WTC11 (cell line): Measurements from ENCODE around the gene MSH2. TPM values are rescaled to one million over a fixed set of nuclear protein-coding genes. Genes with fewer than 3 reads are reported as not detected.

ENCODE experiments used
- ATAC-seq: fragments of 200-7000 bp; cut with Tn5 transposase; 2 replicates; pipeline ENCODE4 v1.10.0; 2021; ENCODE audit warnings: mild to moderate bottlenecking, moderate library complexity
- CTCF ChIA-PET: fragments of 300-600 bp; sonication (Branson Sonifier 250); formaldehyde crosslinking; loops from one replicate; lab custom pipeline; 2021; ENCODE audit warnings: antibody characterized with exemption; lab: Charles Lee
- POLR2A ChIA-PET: fragments of 350-600 bp; sonication (Branson Sonifier 250); formaldehyde crosslinking; loops from one replicate; lab custom pipeline; 2021; ENCODE audit warnings: antibody characterized with exemption; lab: Charles Lee
- DNase-seq: peaks from one replicate; pipeline ENCODE4 v3.0.0; 2021; ENCODE audit warnings: low spot score
- H3K27ac Mint-ChIP-seq: 2 replicates; pipeline ENCODE4 v1.8.0; 2021; ENCODE audit warnings: mixed read lengths
- H3K27me3 Mint-ChIP-seq: 2 replicates; pipeline ENCODE4 v1.8.0; 2021; ENCODE audit warnings: low read depth, mild to moderate bottlenecking, moderate library complexity, mixed read lengths
- H3K36me3 Mint-ChIP-seq: 2 replicates; pipeline ENCODE4 v1.8.0; 2021; ENCODE audit warnings: mixed read lengths
- H3K4me1 Mint-ChIP-seq: 2 replicates; pipeline ENCODE4 v1.8.0; 2022; ENCODE audit warnings: mixed read lengths
- H3K4me3 Mint-ChIP-seq: 2 replicates; pipeline ENCODE4 v1.8.0; 2021; ENCODE audit warnings: mild to moderate bottlenecking, moderate library complexity, mixed read lengths
- H3K9me3 Mint-ChIP-seq: 2 replicates; pipeline ENCODE4 v1.8.0; 2021; ENCODE audit warnings: mixed read lengths
- CREB1 ChIP-seq: sonication (generic); formaldehyde crosslinking; IDR thresholded peaks from 2 replicates; pipeline ENCODE4 v1.8.0; 2023; ENCODE audit warnings: mild to moderate bottlenecking, missing genetic modification reagents
- HMGXB4 ChIP-seq: sonication (generic); formaldehyde crosslinking; IDR thresholded peaks from 2 replicates; pipeline ENCODE4 v1.8.1; 2023; ENCODE audit warnings: mild to moderate bottlenecking, moderate library complexity, missing genetic modification reagents
- KAT7 ChIP-seq: sonication (generic); formaldehyde crosslinking; IDR thresholded peaks from 2 replicates; pipeline ENCODE4 v1.8.1; 2023; ENCODE audit warnings: missing genetic modification reagents, mild to moderate bottlenecking, borderline replicate concordance
- PRRX2 ChIP-seq: fragments of 250-450 bp; sonication (Bioruptor Pico); IDR thresholded peaks from 2 replicates; pipeline ENCODE4 v1.8.0; 2021; ENCODE audit warnings: mild to moderate bottlenecking
- SP1 ChIP-seq: sonication (generic); formaldehyde crosslinking; conservative IDR thresholded peaks from 2 replicates; pipeline ENCODE4 v1.8.1; 2022; ENCODE audit warnings: missing genetic modification reagents
- USF2 ChIP-seq: sonication (generic); formaldehyde crosslinking; IDR thresholded peaks from 2 replicates; pipeline ENCODE4 v1.8.1; 2023; ENCODE audit warnings: mild to moderate bottlenecking, missing genetic modification reagents, moderate library complexity
- ZBTB43 ChIP-seq: sonication (generic); formaldehyde crosslinking; IDR thresholded peaks from 2 replicates; pipeline ENCODE4 v1.8.1; 2023; ENCODE audit warnings: mild to moderate bottlenecking, missing genetic modification reagents
- ZNF121 ChIP-seq: sonication (generic); formaldehyde crosslinking; IDR thresholded peaks from 2 replicates; pipeline ENCODE4 v1.8.0; 2023; ENCODE audit warnings: missing genetic modification reagents
- ZNF263 ChIP-seq: sonication (generic); formaldehyde crosslinking; IDR thresholded peaks from 2 replicates; pipeline ENCODE4 v1.8.1; 2022; ENCODE audit warnings: low read depth, mild to moderate bottlenecking, moderate library complexity, missing genetic modification reagents
- ZNF317 ChIP-seq: sonication (generic); formaldehyde crosslinking; IDR thresholded peaks from 2 replicates; pipeline ENCODE4 v1.8.1; 2023; ENCODE audit warnings: low read depth, mild to moderate bottlenecking, moderate library complexity, missing genetic modification reagents, borderline replicate concordance
- ZNF425 ChIP-seq: fragments of 250-450 bp; sonication (Bioruptor Pico); conservative IDR thresholded peaks from 2 replicates; pipeline ENCODE4 v1.9.0; 2021; ENCODE audit warnings: mild to moderate bottlenecking
- total RNA-seq: library from RNA; stranded (reverse); gene quantifications from 3 replicates; pipeline ENCODE4 v1.2.3, GENCODE V29; 2021
- TF ChIP-seq, protein P1 (sequence below): sonication (generic); formaldehyde crosslinking; IDR thresholded peaks from 2 replicates; pipeline ENCODE4 v1.8.1; 2022; ENCODE audit warnings: mild to moderate bottlenecking, moderate library complexity, missing genetic modification reagents
- TF ChIP-seq, protein P2 (sequence below): fragments of 250-450 bp; sonication (Bioruptor Pico); IDR thresholded peaks from 2 replicates; pipeline ENCODE4 v1.9.0; 2021; ENCODE audit warnings: mild to moderate bottlenecking, borderline replicate concordance
- TF ChIP-seq, protein P3 (sequence below): fragments of 250-450 bp; sonication (Bioruptor Pico); IDR thresholded peaks from 2 replicates; pipeline ENCODE4 v1.9.0; 2021; ENCODE audit warnings: mild to moderate bottlenecking
- TF ChIP-seq, protein P4 (sequence below): sonication (generic); formaldehyde crosslinking; IDR thresholded peaks from 2 replicates; pipeline ENCODE4 v1.8.1; 2023; ENCODE audit warnings: mild to moderate bottlenecking, missing genetic modification reagents, borderline replicate concordance

The MSH2 gene
- total RNA-seq, 1 experiment from 2014 or later = 244 TPM

GRCh38 chr2:47404356-47404755 is 1.4 kb downstream of the MSH2 start (continued):
- TF ChIP-seq ZNF317 (no peak), ZNF263 (no peak), CREB1 (CRISPR knock-in tag) (no peak), ZNF121 (CRISPR knock-in tag) (no peak), SP1 (CRISPR knock-in tag) (no peak), PRRX2 (CRISPR knock-in tag) (no peak), HMGXB4 (CRISPR knock-in tag) (no peak), ZNF425 (CRISPR knock-in tag) (no peak)
- TF ChIP-seq, protein P1, sequence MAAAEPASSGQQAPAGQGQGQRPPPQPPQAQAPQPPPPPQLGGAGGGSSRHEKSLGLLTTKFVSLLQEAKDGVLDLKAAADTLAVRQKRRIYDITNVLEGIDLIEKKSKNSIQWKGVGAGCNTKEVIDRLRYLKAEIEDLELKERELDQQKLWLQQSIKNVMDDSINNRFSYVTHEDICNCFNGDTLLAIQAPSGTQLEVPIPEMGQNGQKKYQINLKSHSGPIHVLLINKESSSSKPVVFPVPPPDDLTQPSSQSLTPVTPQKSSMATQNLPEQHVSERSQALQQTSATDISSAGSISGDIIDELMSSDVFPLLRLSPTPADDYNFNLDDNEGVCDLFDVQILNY (CRISPR knock-in tag) = no peak
- TF ChIP-seq, protein P2, sequence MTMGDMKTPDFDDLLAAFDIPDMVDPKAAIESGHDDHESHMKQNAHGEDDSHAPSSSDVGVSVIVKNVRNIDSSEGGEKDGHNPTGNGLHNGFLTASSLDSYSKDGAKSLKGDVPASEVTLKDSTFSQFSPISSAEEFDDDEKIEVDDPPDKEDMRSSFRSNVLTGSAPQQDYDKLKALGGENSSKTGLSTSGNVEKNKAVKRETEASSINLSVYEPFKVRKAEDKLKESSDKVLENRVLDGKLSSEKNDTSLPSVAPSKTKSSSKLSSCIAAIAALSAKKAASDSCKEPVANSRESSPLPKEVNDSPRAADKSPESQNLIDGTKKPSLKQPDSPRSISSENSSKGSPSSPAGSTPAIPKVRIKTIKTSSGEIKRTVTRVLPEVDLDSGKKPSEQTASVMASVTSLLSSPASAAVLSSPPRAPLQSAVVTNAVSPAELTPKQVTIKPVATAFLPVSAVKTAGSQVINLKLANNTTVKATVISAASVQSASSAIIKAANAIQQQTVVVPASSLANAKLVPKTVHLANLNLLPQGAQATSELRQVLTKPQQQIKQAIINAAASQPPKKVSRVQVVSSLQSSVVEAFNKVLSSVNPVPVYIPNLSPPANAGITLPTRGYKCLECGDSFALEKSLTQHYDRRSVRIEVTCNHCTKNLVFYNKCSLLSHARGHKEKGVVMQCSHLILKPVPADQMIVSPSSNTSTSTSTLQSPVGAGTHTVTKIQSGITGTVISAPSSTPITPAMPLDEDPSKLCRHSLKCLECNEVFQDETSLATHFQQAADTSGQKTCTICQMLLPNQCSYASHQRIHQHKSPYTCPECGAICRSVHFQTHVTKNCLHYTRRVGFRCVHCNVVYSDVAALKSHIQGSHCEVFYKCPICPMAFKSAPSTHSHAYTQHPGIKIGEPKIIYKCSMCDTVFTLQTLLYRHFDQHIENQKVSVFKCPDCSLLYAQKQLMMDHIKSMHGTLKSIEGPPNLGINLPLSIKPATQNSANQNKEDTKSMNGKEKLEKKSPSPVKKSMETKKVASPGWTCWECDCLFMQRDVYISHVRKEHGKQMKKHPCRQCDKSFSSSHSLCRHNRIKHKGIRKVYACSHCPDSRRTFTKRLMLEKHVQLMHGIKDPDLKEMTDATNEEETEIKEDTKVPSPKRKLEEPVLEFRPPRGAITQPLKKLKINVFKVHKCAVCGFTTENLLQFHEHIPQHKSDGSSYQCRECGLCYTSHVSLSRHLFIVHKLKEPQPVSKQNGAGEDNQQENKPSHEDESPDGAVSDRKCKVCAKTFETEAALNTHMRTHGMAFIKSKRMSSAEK (CRISPR knock-in tag) = no peak

- Mint-ChIP-seq H3K27ac (peak overlapping the region; percentile 86), H3K4me3 (peak overlapping the region; percentile 91), H3K9me3 (peaks cover 13% of the 10 kb centered on the region), H3K4me1 (peaks cover 47% of the 10 kb centered on the region), H3K36me3 (peaks cover 44% of the 10 kb centered on the region), H3K27me3 (no peaks in the 10 kb centered on the region)
- no peak for ATAC-seq
- ChIA-PET CTCF (interaction anchor here (2.3 to 2.6 kb wide), 2 partner anchors 18 to 70 kb away, joined by 7 to 10 read pairs; no protein-coding TSS in a partner anchor), POLR2A (no interaction called here)
- DNase-seq = no peak
- TF ChIP-seq, protein P3, sequence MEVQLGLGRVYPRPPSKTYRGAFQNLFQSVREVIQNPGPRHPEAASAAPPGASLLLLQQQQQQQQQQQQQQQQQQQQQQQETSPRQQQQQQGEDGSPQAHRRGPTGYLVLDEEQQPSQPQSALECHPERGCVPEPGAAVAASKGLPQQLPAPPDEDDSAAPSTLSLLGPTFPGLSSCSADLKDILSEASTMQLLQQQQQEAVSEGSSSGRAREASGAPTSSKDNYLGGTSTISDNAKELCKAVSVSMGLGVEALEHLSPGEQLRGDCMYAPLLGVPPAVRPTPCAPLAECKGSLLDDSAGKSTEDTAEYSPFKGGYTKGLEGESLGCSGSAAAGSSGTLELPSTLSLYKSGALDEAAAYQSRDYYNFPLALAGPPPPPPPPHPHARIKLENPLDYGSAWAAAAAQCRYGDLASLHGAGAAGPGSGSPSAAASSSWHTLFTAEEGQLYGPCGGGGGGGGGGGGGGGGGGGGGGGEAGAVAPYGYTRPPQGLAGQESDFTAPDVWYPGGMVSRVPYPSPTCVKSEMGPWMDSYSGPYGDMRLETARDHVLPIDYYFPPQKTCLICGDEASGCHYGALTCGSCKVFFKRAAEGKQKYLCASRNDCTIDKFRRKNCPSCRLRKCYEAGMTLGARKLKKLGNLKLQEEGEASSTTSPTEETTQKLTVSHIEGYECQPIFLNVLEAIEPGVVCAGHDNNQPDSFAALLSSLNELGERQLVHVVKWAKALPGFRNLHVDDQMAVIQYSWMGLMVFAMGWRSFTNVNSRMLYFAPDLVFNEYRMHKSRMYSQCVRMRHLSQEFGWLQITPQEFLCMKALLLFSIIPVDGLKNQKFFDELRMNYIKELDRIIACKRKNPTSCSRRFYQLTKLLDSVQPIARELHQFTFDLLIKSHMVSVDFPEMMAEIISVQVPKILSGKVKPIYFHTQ (CRISPR knock-in tag) = no peak
- TF ChIP-seq ZBTB43 (CRISPR knock-in tag) (no peak), USF2 (CRISPR knock-in tag) (no peak), KAT7 (CRISPR knock-in tag) (no peak)
- TF ChIP-seq, protein P4, sequence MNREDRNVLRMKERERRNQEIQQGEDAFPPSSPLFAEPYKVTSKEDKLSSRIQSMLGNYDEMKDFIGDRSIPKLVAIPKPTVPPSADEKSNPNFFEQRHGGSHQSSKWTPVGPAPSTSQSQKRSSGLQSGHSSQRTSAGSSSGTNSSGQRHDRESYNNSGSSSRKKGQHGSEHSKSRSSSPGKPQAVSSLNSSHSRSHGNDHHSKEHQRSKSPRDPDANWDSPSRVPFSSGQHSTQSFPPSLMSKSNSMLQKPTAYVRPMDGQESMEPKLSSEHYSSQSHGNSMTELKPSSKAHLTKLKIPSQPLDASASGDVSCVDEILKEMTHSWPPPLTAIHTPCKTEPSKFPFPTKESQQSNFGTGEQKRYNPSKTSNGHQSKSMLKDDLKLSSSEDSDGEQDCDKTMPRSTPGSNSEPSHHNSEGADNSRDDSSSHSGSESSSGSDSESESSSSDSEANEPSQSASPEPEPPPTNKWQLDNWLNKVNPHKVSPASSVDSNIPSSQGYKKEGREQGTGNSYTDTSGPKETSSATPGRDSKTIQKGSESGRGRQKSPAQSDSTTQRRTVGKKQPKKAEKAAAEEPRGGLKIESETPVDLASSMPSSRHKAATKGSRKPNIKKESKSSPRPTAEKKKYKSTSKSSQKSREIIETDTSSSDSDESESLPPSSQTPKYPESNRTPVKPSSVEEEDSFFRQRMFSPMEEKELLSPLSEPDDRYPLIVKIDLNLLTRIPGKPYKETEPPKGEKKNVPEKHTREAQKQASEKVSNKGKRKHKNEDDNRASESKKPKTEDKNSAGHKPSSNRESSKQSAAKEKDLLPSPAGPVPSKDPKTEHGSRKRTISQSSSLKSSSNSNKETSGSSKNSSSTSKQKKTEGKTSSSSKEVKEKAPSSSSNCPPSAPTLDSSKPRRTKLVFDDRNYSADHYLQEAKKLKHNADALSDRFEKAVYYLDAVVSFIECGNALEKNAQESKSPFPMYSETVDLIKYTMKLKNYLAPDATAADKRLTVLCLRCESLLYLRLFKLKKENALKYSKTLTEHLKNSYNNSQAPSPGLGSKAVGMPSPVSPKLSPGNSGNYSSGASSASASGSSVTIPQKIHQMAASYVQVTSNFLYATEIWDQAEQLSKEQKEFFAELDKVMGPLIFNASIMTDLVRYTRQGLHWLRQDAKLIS (CRISPR knock-in tag) = no peak
These were observed 2.8 kb downstream of the MSH2 start for GRCh38 chr2:47405757-47406156.
